Ishikawa (cell line): Measurements from ENCODE around the gene SPA17.

Experiments used
- CEBPB ChIP-seq: IDR thresholded peaks from 2 replicates; pipeline ENCODE4 v1.6.1; 2012
- CREB1 ChIP-seq: IDR thresholded peaks from 2 replicates; pipeline ENCODE4 v1.6.1; 2012; ENCODE audit warnings: low read depth
- EGR1 ChIP-seq: IDR thresholded peaks from 2 replicates; pipeline ENCODE4 v1.6.1; 2012
- EP300 ChIP-seq: IDR thresholded peaks from 2 replicates; pipeline ENCODE4 v1.6.1; 2012; ENCODE audit warnings: borderline replicate concordance
- FOXM1 ChIP-seq: IDR thresholded peaks from 2 replicates; pipeline ENCODE4 v1.6.1; 2012; ENCODE audit warnings: low read depth, borderline replicate concordance
- NFIC ChIP-seq: IDR thresholded peaks from 2 replicates; pipeline ENCODE4 v1.6.1; 2012
- RAD21 ChIP-seq: IDR thresholded peaks from 2 replicates; pipeline ENCODE4 v1.6.1; 2012; ENCODE audit warnings: low read depth
- REST ChIP-seq: IDR thresholded peaks from 2 replicates; pipeline ENCODE4 v1.6.1; 2012; ENCODE audit warnings: low read depth, mild to moderate bottlenecking
- TAF1 ChIP-seq: IDR thresholded peaks from 2 replicates; pipeline ENCODE4 v1.6.1; 2012; ENCODE audit warnings: low read depth, mild to moderate bottlenecking
- TCF12 ChIP-seq: IDR thresholded peaks from 2 replicates; pipeline ENCODE4 v1.6.1; 2012; ENCODE audit warnings: low read depth
- TEAD4 ChIP-seq: IDR thresholded peaks from 2 replicates; pipeline ENCODE4 v1.6.1; 2012
- USF1 ChIP-seq: IDR thresholded peaks from 2 replicates; pipeline ENCODE4 v1.6.1; 2012
- YY1 ChIP-seq: IDR thresholded peaks from 2 replicates; pipeline ENCODE4 v1.6.1; 2012; ENCODE audit warnings: low read depth
- ZBTB7A ChIP-seq: IDR thresholded peaks from 2 replicates; pipeline ENCODE4 v1.6.1; 2012; ENCODE audit warnings: low read depth
- TF ChIP-seq, protein P1 (sequence below): IDR thresholded peaks from 2 replicates; pipeline ENCODE4 v1.6.1; 2012

SPA17 gene

DNA sequence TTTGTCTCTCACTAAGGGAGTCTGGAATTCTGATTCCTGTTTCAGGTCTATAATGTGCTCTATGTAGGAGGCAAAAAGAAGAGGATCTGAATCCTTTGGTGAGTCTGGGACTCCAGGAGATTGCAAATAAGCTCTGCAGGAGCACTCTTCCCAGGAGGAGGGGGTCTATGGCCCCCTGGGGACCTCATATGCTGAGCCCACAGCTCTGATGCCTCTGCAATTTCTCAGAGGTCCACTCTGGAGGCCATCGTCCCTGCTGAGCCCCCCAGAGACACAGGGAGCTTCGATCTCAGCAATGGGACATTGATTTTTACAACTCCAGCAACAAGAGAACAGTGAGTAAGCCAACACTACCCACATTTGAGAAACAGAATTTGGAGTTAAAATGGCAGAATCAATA, 45.8 kb downstream of the SPA17 start:
- no peak for TF ChIP-seq ZBTB7A
- TF ChIP-seq FOXM1: no peak
- TF ChIP-seq, protein P1, sequence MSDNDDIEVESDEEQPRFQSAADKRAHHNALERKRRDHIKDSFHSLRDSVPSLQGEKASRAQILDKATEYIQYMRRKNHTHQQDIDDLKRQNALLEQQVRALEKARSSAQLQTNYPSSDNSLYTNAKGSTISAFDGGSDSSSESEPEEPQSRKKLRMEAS: no peak
- TF ChIP-seq RAD21: no peak
- no peak for TF ChIP-seq EGR1
- TF ChIP-seq NFIC: no peak
- TF ChIP-seq REST: no peak
- TF ChIP-seq TCF12: no peak
- no peak for TF ChIP-seq EP300
- no peak for TF ChIP-seq USF1
- no peak for TF ChIP-seq TAF1
- no peak for TF ChIP-seq TEAD4
- no peak for TF ChIP-seq CEBPB
- no peak for TF ChIP-seq YY1
- no peak for TF ChIP-seq CREB1

DNA sequence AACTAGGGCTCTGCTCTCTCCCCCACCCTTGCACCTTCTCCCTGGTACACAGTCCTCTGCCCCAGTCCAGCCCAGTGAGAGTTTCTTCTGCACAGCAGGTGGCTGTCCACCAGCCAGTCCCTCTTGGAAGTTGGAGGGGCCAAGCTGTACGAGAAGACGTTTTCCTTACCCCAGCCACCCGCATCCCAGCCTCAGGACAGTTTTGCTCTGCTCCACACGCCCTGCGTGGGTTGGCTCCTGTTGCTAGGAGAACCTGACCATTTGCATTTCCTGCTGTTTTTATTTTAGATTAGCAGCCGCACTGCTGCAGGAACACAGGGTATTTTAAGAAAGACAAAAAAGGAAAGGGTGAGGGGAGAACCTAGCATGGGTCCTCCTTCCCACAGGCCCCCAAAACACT, 48.5 kb downstream of the SPA17 start:
- TF ChIP-seq EGR1: no peak
- TF ChIP-seq TCF12: no peak
- no peak for TF ChIP-seq TEAD4
- TF ChIP-seq CREB1: no peak
- TF ChIP-seq, protein P1: no peak
- no peak for TF ChIP-seq RAD21
- no peak for TF ChIP-seq TAF1
- no peak for TF ChIP-seq EP300
- no peak for TF ChIP-seq YY1
- no peak for TF ChIP-seq NFIC
- no peak for TF ChIP-seq CEBPB

DNA sequence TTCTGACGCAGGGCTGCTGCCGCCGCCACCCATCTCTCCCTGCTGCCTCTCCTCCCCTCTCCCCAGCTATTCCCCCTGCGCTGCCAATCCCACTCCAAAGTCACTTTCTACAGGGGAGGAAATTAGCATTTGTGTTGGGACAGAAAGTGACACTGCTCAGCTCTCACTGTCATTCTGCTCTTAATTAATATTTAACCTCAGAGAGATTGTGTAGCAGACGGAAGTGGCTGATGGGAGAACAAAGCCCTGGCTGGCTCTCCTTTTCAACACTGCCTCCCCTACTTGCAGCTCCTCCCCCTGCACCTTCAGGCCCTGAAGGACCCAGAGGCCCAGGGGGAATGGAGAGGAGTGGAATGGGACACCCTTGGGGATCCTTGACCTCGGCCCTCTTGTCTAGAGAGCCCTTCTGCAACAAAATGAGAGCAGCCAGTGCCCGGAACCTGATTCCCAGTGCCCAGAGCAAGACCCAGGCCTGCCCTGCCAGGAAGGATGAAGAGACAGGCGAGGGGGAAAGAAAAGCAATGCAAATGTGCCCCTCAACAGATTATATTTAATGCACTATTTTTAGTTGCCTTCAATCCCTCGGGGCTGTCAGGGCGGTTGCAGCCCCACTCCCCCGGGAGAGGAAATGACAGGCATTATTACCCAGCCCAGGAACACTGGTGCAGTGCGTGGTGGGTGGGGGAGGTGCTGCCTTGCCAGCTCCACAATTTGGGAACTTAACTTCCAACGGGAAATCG, 51.4 kb downstream of the SPA17 start:
- no peak for TF ChIP-seq ZBTB7A
- TF ChIP-seq NFIC: no peak
- TF ChIP-seq TAF1: no peak
- no peak for TF ChIP-seq CREB1
- no peak for TF ChIP-seq USF1
- TF ChIP-seq FOXM1: no peak
- no peak for TF ChIP-seq CEBPB
- TF ChIP-seq RAD21: no peak
- TF ChIP-seq TCF12: no peak
- TF ChIP-seq, protein P1: no peak
- no peak for TF ChIP-seq EGR1
- no peak for TF ChIP-seq EP300
- TF ChIP-seq TEAD4: no peak

GRCh38 chr11:124725719-124726105, 52.0 kb downstream of the SPA17 start:
- TF ChIP-seq FOXM1 (no peak), RAD21 (no peak), TCF12 (no peak), TAF1 (no peak), TEAD4 (no peak), EGR1 (no peak), YY1 (no peak), CREB1 (no peak), USF1 (no peak), EP300 (no peak)
- TF ChIP-seq, protein P1: no peak

DNA sequence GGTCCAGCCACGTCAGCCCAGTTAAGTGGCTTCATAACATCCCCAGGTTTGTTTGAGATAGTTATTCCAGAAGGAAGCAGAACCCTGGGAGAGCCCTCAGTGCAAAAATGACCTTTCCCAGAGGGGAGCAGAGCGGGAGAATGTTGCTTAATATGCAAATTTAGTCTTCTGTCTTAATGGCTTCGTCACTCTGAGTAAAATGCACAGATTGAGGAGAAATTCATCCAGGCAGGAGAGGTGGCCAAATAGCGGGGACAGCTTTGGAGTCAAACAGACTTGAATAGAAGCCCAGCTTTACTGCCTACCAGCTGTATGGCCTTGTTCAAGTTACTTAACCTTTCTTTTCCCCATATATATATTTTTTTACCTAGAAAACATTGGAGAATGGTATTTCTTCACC, 53.8 kb downstream of the SPA17 start:
- no peak for TF ChIP-seq REST
- TF ChIP-seq NFIC: no peak
- no peak for TF ChIP-seq YY1
- TF ChIP-seq CEBPB: no peak
- no peak for TF ChIP-seq RAD21
- TF ChIP-seq TCF12: no peak
- TF ChIP-seq FOXM1: no peak
- no peak for TF ChIP-seq ZBTB7A
- TF ChIP-seq TAF1: no peak
- TF ChIP-seq USF1: no peak
- no peak for TF ChIP-seq TEAD4
- TF ChIP-seq EGR1: no peak
- TF ChIP-seq, protein P1: no peak
- no peak for TF ChIP-seq CREB1
- no peak for TF ChIP-seq EP300
